ENCODE data around the gene PIP5K1C.
"Not testable (repeated sequence)": the region's sequence is repeated elsewhere in the genome, so short reads cannot be mapped to it uniquely, and the experiment has no call there.

Gene PIP5K1C

GRCh38 chr19:3634496-3635045 is 65.7 kb downstream of the PIP5K1C start:
- H3K27ac ChIP-seq (ENCODE audit: insufficient read depth, low read length, poor library complexity, severe bottlenecking), result no peak overlapping the region
- no peaks in the 10 kb centered on the region for H3K4me1 ChIP-seq (ENCODE audit: control insufficient read depth, insufficient read depth, low read length, poor library complexity, severe bottlenecking)
- no peak overlapping the region for H3K4me3 ChIP-seq (ENCODE audit: insufficient read depth, low read depth, low read length, poor library complexity, severe bottlenecking)
- DNase-seq, result no peak
- no peaks in the 10 kb centered on the region for H3K9me3 ChIP-seq (ENCODE audit: control insufficient read depth, low read length)
- peaks cover 12% of the 10 kb centered on the region for H3K36me3 ChIP-seq (ENCODE audit: control insufficient read depth, insufficient read depth, low read length)
- no peaks in the 10 kb centered on the region for H3K27me3 ChIP-seq (replicated peaks; ENCODE audit: control insufficient read depth, insufficient read depth, low read length, poor library complexity, severe bottlenecking)

GRCh38 chr19:3633559-3633988 is 66.7 kb downstream of the PIP5K1C start:
- Histone ChIP-seq H3K9me3 (ENCODE audit: control insufficient read depth, low read length) (no peaks in the 10 kb centered on the region), H3K27me3 (replicated peaks; ENCODE audit: control insufficient read depth, insufficient read depth, low read length, poor library complexity, severe bottlenecking) (no peaks in the 10 kb centered on the region), H3K4me1 (ENCODE audit: control insufficient read depth, insufficient read depth, low read length, poor library complexity, severe bottlenecking) (no peaks in the 10 kb centered on the region), H3K4me3 (ENCODE audit: insufficient read depth, low read depth, low read length, poor library complexity, severe bottlenecking) (no peak overlapping the region), H3K27ac (ENCODE audit: insufficient read depth, low read length, poor library complexity, severe bottlenecking) (no peak overlapping the region), H3K36me3 (ENCODE audit: control insufficient read depth, insufficient read depth, low read length) (peaks cover 6% of the 10 kb centered on the region)
- DNase-seq, result no peak

GRCh38 chr19:3632739-3633558 is 67.3 kb downstream of the PIP5K1C start:
- H3K36me3 ChIP-seq (ENCODE audit: control insufficient read depth, insufficient read depth, low read length), result no peaks in the 10 kb centered on the region
- H3K4me3 ChIP-seq (ENCODE audit: insufficient read depth, low read depth, low read length, poor library complexity, severe bottlenecking), result no peak overlapping the region
- H3K27ac ChIP-seq (ENCODE audit: insufficient read depth, low read length, poor library complexity, severe bottlenecking), result no peak overlapping the region
- H3K4me1 ChIP-seq (ENCODE audit: control insufficient read depth, insufficient read depth, low read length, poor library complexity, severe bottlenecking), result no peaks in the 10 kb centered on the region
- H3K27me3 ChIP-seq (replicated peaks; ENCODE audit: control insufficient read depth, insufficient read depth, low read length, poor library complexity, severe bottlenecking), result no peaks in the 10 kb centered on the region
- H3K9me3 ChIP-seq (ENCODE audit: control insufficient read depth, low read length), result no peaks in the 10 kb centered on the region
- DNase-seq, result no peak

GRCh38 chr19:3632098-3632497 is 68.2 kb downstream of the PIP5K1C start:
- no peaks in the 10 kb centered on the region for H3K36me3 ChIP-seq (ENCODE audit: control insufficient read depth, insufficient read depth, low read length)

GRCh38 chr19:3631053-3631861 is 69.0 kb downstream of the PIP5K1C start:
- no peak for DNase-seq
- Histone ChIP-seq H3K4me1 (ENCODE audit: control insufficient read depth, insufficient read depth, low read length, poor library complexity, severe bottlenecking) (peaks cover under 1% of the 10 kb centered on the region), H3K36me3 (ENCODE audit: control insufficient read depth, insufficient read depth, low read length) (no peaks in the 10 kb centered on the region), H3K27ac (ENCODE audit: insufficient read depth, low read length, poor library complexity, severe bottlenecking) (no peak overlapping the region), H3K27me3 (replicated peaks; ENCODE audit: control insufficient read depth, insufficient read depth, low read length, poor library complexity, severe bottlenecking) (no peaks in the 10 kb centered on the region), H3K4me3 (ENCODE audit: insufficient read depth, low read depth, low read length, poor library complexity, severe bottlenecking) (no peak overlapping the region), H3K9me3 (ENCODE audit: control insufficient read depth, low read length) (no peaks in the 10 kb centered on the region)

More at GRCh38 chr19:3632098-3632497, 68.2 kb downstream of the PIP5K1C start:
- H3K4me3 ChIP-seq (ENCODE audit: insufficient read depth, low read depth, low read length, poor library complexity, severe bottlenecking), result no peak overlapping the region
- H3K27me3 ChIP-seq (replicated peaks; ENCODE audit: control insufficient read depth, insufficient read depth, low read length, poor library complexity, severe bottlenecking), result no peaks in the 10 kb centered on the region
- H3K27ac ChIP-seq (ENCODE audit: insufficient read depth, low read length, poor library complexity, severe bottlenecking), result no peak overlapping the region
- no peak for DNase-seq
- H3K4me1 ChIP-seq (ENCODE audit: control insufficient read depth, insufficient read depth, low read length, poor library complexity, severe bottlenecking), result no peaks in the 10 kb centered on the region
- no peaks in the 10 kb centered on the region for H3K9me3 ChIP-seq (ENCODE audit: control insufficient read depth, low read length)

- not testable (repeated sequence) for H3K4me3 ChIP-seq (ENCODE audit: insufficient read depth, low read depth, low read length, poor library complexity, severe bottlenecking); DNase-seq; H3K27me3 ChIP-seq (replicated peaks; ENCODE audit: control insufficient read depth, insufficient read depth, low read length, poor library complexity, severe bottlenecking); H3K9me3 ChIP-seq (ENCODE audit: control insufficient read depth, low read length); H3K36me3 ChIP-seq (ENCODE audit: control insufficient read depth, insufficient read depth, low read length); H3K27ac ChIP-seq (ENCODE audit: insufficient read depth, low read length, poor library complexity, severe bottlenecking)
- H3K4me1 ChIP-seq (ENCODE audit: control insufficient read depth, insufficient read depth, low read length, poor library complexity, severe bottlenecking), result peaks cover 15% of the 10 kb centered on the region
These were observed 71.5 kb downstream of the PIP5K1C start for GRCh38 chr19:3628766-3629165.

GRCh38 chr19:3627351-3627723 is 72.9 kb downstream of the PIP5K1C start:
- DNase-seq, result no peak
- H3K27ac ChIP-seq (ENCODE audit: insufficient read depth, low read length, poor library complexity, severe bottlenecking), result no peak overlapping the region
- peaks cover 15% of the 10 kb centered on the region for H3K4me1 ChIP-seq (ENCODE audit: control insufficient read depth, insufficient read depth, low read length, poor library complexity, severe bottlenecking)

GRCh38 chr19:3626473-3627350 is 73.6 kb downstream of the PIP5K1C start, which contains the start of gene CACTIN:
TSS of gene CACTIN (minus strand) at chr19:3626790. CDS start at chr19:3626762, 28 bp downstream.
- peak; percentile 97 for DNase-seq
- H3K9me3 ChIP-seq (ENCODE audit: control insufficient read depth, low read length), result no peaks in the 10 kb centered on the region
- peaks cover 15% of the 10 kb centered on the region for H3K4me1 ChIP-seq (ENCODE audit: control insufficient read depth, insufficient read depth, low read length, poor library complexity, severe bottlenecking)
- H3K27me3 ChIP-seq (replicated peaks; ENCODE audit: control insufficient read depth, insufficient read depth, low read length, poor library complexity, severe bottlenecking), result no peaks in the 10 kb centered on the region
- H3K27ac ChIP-seq (ENCODE audit: insufficient read depth, low read length, poor library complexity, severe bottlenecking), result peak within 1 kb of the TSS; percentile 90
- peak within 1 kb of the TSS; percentile 84 for H3K4me3 ChIP-seq (ENCODE audit: insufficient read depth, low read depth, low read length, poor library complexity, severe bottlenecking)
- H3K36me3 ChIP-seq (ENCODE audit: control insufficient read depth, insufficient read depth, low read length), result peaks cover 12% of the 10 kb centered on the region

More at GRCh38 chr19:3627351-3627723, 72.9 kb downstream of the PIP5K1C start:
- Histone ChIP-seq H3K27me3 (replicated peaks; ENCODE audit: control insufficient read depth, insufficient read depth, low read length, poor library complexity, severe bottlenecking) (no peaks in the 10 kb centered on the region), H3K36me3 (ENCODE audit: control insufficient read depth, insufficient read depth, low read length) (peaks cover 7% of the 10 kb centered on the region), H3K4me3 (ENCODE audit: insufficient read depth, low read depth, low read length, poor library complexity, severe bottlenecking) (no peak overlapping the region), H3K9me3 (ENCODE audit: control insufficient read depth, low read length) (no peaks in the 10 kb centered on the region)

GRCh38 chr19:3625996-3626472 is 74.2 kb downstream of the PIP5K1C start:
- no peak for DNase-seq

More at GRCh38 chr19:3625996-3626472, 74.2 kb downstream of the PIP5K1C start:
- no peaks in the 10 kb centered on the region for H3K27me3 ChIP-seq (replicated peaks; ENCODE audit: control insufficient read depth, insufficient read depth, low read length, poor library complexity, severe bottlenecking)
- H3K9me3 ChIP-seq (ENCODE audit: control insufficient read depth, low read length), result no peaks in the 10 kb centered on the region
- peaks cover 15% of the 10 kb centered on the region for H3K4me1 ChIP-seq (ENCODE audit: control insufficient read depth, insufficient read depth, low read length, poor library complexity, severe bottlenecking)
- peak overlapping the region; percentile 90 for H3K27ac ChIP-seq (ENCODE audit: insufficient read depth, low read length, poor library complexity, severe bottlenecking)
- H3K4me3 ChIP-seq (ENCODE audit: insufficient read depth, low read depth, low read length, poor library complexity, severe bottlenecking), result peak overlapping the region; percentile 84
- H3K36me3 ChIP-seq (ENCODE audit: control insufficient read depth, insufficient read depth, low read length), result peaks cover 19% of the 10 kb centered on the region
